ENCODE results near the gene GNL1. TPM values are rescaled to one million over a fixed set of nuclear protein-coding genes. Genes with fewer than 3 reads are reported as not detected.
A peak's percentile ranks its signal among the peaks of the same experiment; 100 is the strongest.

The GNL1 gene
- total RNA-seq, 2 donors from 2014 or later, result 32.9 to 39.0 TPM

- peaks cover 13% of the 10 kb centered on the region for H3K36me3 ChIP-seq
- no peak for ATAC-seq (ENCODE audit: insufficient number of reproducible peaks, low FRiP score, low read depth)
- no peaks in the 10 kb centered on the region for H3K27me3 ChIP-seq (replicated peaks; ENCODE audit: insufficient read depth)
- no peak for DNase-seq (ENCODE audit: low spot score)
- TF ChIP-seq CTCF (IDR thresholded peaks at IDR 0.05), result no peak
- H3K27ac ChIP-seq, result no peak overlapping the region
- no peaks in the 10 kb centered on the region for H3K9me3 ChIP-seq
- H3K4me1 ChIP-seq (ENCODE audit: control insufficient read depth in 1 of 2, low read depth in 2 of 2), result peaks cover 11 to 29% of the 10 kb centered on the region in 2 donors
- H3K4me3 ChIP-seq, result no peak overlapping the region
Observed at GRCh38 chr6:30573113-30573512, 16.8 kb upstream of the GNL1 start.

DNA sequence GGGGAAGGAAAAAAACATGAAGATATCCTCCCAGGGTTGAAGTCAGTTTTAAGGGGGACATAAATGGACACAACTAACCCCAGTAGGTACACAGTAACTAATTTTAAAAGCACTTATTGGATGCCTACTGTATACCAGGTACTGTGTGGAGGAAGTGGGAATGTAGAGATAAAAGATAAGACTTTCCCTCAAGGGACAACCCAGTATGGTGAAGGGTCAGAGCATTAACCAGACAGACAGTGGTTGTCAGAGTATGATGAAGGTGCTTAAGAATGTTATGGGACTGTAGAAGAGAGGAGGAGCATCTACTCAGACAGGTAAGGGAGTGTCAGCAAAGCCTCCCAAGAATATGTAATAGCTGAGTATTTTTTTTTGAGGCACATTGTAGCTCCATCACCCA, 15.9 kb upstream of the GNL1 start:
- H3K4me3 ChIP-seq, result peak overlapping the region; percentile 89
- no peak for TF ChIP-seq CTCF (IDR thresholded peaks at IDR 0.05)
- ATAC-seq (ENCODE audit: insufficient number of reproducible peaks, low FRiP score, low read depth) (no peak), DNase-seq (ENCODE audit: low spot score) (no peak)
- H3K36me3 ChIP-seq, result peaks cover 3% of the 10 kb centered on the region
- no peaks in the 10 kb centered on the region for H3K9me3 ChIP-seq
- peak overlapping the region in 1 of 2 donors; percentile 84 for H3K27ac ChIP-seq
- H3K4me1 ChIP-seq (ENCODE audit: control insufficient read depth in 1 of 2, low read depth in 2 of 2), result peaks cover 11 to 29% of the 10 kb centered on the region in 2 donors
- H3K27me3 ChIP-seq (replicated peaks; ENCODE audit: insufficient read depth), result no peaks in the 10 kb centered on the region

DNA sequence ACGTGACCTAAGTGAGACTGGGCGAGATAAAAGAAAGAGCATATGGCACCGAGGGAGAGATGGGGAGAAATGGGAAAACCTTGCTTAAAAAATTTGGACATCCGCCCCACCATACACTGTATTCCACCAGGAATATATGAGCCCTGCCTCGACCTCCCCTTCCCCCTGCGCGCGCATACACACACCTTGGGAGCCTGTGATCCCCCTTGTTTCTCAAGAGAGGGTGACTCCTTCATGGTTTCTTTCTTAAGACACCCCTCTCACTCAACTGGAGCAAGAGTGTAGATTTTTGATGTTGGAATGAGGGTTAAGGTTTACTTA, 15.4 kb upstream of the GNL1 start:
- H3K36me3 ChIP-seq, result no peaks in the 10 kb centered on the region
- H3K27ac ChIP-seq, result peak overlapping the region; percentile 84 to 93
- no peaks in the 10 kb centered on the region for H3K9me3 ChIP-seq
- H3K4me3 ChIP-seq, result peak overlapping the region; percentile 89
- DNase-seq (ENCODE audit: low spot score) (no peak), ATAC-seq (ENCODE audit: insufficient number of reproducible peaks, low FRiP score, low read depth) (peak; percentile 4)
- H3K4me1 ChIP-seq (ENCODE audit: control insufficient read depth in 1 of 2, low read depth in 2 of 2), result peaks cover 11 to 29% of the 10 kb centered on the region in 2 donors
- no peak for TF ChIP-seq CTCF (IDR thresholded peaks at IDR 0.05)
- no peaks in the 10 kb centered on the region for H3K27me3 ChIP-seq (replicated peaks; ENCODE audit: insufficient read depth)

DNA sequence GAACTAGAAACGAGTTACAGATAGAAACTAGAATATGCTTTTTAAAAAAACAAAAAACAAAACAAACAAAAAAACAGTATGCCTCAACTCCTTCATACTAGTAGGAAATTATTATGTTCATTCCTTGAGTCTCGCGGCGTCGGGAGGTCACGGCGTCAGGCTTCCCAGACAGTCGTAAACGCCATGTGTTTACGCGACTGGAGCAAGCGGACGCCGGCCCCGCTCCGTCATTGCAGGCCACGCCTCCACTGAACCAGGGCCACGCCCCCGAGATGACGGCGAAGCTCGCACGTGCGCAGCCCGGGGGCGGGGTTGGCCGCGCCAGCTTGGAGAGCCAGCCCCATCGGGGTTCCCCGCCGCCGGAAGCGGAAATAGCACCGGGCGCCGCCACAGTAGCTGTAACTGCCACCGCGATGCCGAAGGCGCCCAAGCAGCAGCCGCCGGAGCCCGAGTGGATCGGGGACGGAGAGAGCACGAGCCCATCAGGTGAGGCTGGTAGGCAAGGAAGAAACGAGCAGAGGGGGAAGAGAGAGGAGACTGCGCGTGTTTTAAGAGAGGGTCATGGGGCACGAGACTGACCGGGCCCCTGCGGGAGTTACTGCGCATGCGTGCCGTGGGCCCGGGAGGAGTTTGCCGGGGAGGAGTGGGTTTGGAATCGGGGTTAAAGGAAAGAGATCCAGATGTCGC, 14.9 kb upstream of the GNL1 start, which contains the start of gene ABCF1:
ABCF1 (plus strand) TSS at position 368 of the 687 bp plus-strand sequence; CDS start at position 414, 46 bp downstream.
- peaks cover 11 to 29% of the 10 kb centered on the region in 2 donors for H3K4me1 ChIP-seq (ENCODE audit: control insufficient read depth in 1 of 2, low read depth in 2 of 2)
- no peak for TF ChIP-seq CTCF (IDR thresholded peaks at IDR 0.05)

DNA sequence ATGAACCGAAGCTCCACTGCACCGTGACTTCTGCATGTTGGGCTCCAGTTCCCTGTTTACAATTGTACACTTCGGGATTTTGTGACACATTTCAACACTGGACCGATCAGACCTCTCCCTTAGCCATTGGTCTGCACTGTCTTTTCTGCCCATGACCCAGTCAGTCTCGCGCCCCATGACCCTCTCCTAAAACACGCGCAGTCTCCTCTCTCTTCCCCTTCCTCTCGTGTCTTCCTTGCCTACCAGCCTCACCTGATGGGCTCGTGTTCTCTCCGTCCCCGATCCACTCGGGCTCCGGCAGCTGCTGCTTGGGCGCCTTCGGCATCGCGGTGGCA, 14.4 kb upstream of the GNL1 start:
- no peak for TF ChIP-seq CTCF (IDR thresholded peaks at IDR 0.05)
- Histone ChIP-seq H3K4me1 (ENCODE audit: control insufficient read depth in 1 of 2, low read depth in 2 of 2) (peaks cover 11 to 29% of the 10 kb centered on the region in 2 donors), H3K36me3 (no peaks in the 10 kb centered on the region), H3K9me3 (no peaks in the 10 kb centered on the region), H3K27ac (peak overlapping the region; percentile 84 to 93), H3K27me3 (replicated peaks; ENCODE audit: insufficient read depth) (no peaks in the 10 kb centered on the region), H3K4me3 (peak overlapping the region; percentile 89)
- DNase-seq (ENCODE audit: low spot score) (no peak), ATAC-seq (ENCODE audit: insufficient number of reproducible peaks, low FRiP score, low read depth) (peak; percentile 11)

More for the DNA sequence above, 14.9 kb upstream of the GNL1 start, which contains the start of gene ABCF1:
- DNase-seq (ENCODE audit: low spot score), result peak; percentile 85
- Histone ChIP-seq H3K27ac (peak within 1 kb of the TSS; percentile 84 to 93), H3K27me3 (replicated peaks; ENCODE audit: insufficient read depth) (no peaks in the 10 kb centered on the region), H3K4me3 (peak within 1 kb of the TSS; percentile 89), H3K36me3 (no peaks in the 10 kb centered on the region), H3K9me3 (no peaks in the 10 kb centered on the region)
- ATAC-seq (ENCODE audit: insufficient number of reproducible peaks, low FRiP score, low read depth), result peak; percentile 98

Measured in thoracic aorta (tissue), 2 donors.